RKO (cell line): Measurements from ENCODE around the gene P3H2.

Experiments used
- DNase-seq: peaks from one replicate; pipeline ENCODE4 v3.0.0-alpha.2; 2016; ENCODE audit warnings: low spot score

The P3H2 gene

GRCh38 chr3:190125436-190126068 lies 4.9 kb upstream of the P3H2 start:
- no peak for DNase-seq

- DNase-seq: no peak
Observed at GRCh38 chr3:190124067-190124466, 3.4 kb upstream of the P3H2 start.

GRCh38 chr3:190122198-190122771 lies 1.6 kb upstream of the P3H2 start:
- DNase-seq: no peak

- no peak for DNase-seq
Observed at GRCh38 chr3:190121383-190121782, 686 bp upstream of the P3H2 start.

- DNase-seq: no peak
Observed at GRCh38 chr3:190121061-190121377, 322 bp upstream of the P3H2 start.

GRCh38 chr3:190119461-190120268 lies 1.0 kb downstream of the P3H2 start:
- no peak for DNase-seq

GRCh38 chr3:190118438-190118837 lies 2.3 kb downstream of the P3H2 start:
- no peak for DNase-seq

- no peak for DNase-seq
Observed at GRCh38 chr3:190117981-190118380, 2.7 kb downstream of the P3H2 start.

- no peak for DNase-seq
Observed at GRCh38 chr3:190116551-190117067, 4.1 kb downstream of the P3H2 start.

GRCh38 chr3:190110826-190111225 lies 9.9 kb downstream of the P3H2 start:
- no peak for DNase-seq

GRCh38 chr3:190109441-190109840 lies 11.3 kb downstream of the P3H2 start:
- no peak for DNase-seq

GRCh38 chr3:190108804-190109203 lies 11.9 kb downstream of the P3H2 start:
- no peak for DNase-seq

GRCh38 chr3:190105876-190106275 lies 14.8 kb downstream of the P3H2 start:
- no peak for DNase-seq

GRCh38 chr3:190101320-190102011 lies 19.2 kb downstream of the P3H2 start:
- DNase-seq: no peak

- no peak for DNase-seq
Observed at GRCh38 chr3:190099099-190099498, 21.6 kb downstream of the P3H2 start.

GRCh38 chr3:190097617-190098016 lies 23.1 kb downstream of the P3H2 start:
- DNase-seq: no peak

GRCh38 chr3:190097025-190097424 lies 23.7 kb downstream of the P3H2 start:
- no peak for DNase-seq

- DNase-seq: no peak
Observed at GRCh38 chr3:190096345-190096744, 24.4 kb downstream of the P3H2 start.

GRCh38 chr3:190094160-190094718 lies 26.5 kb downstream of the P3H2 start:
- no peak for DNase-seq

GRCh38 chr3:190092250-190092649 lies 28.4 kb downstream of the P3H2 start:
- DNase-seq: no peak

- no peak for DNase-seq
Observed at GRCh38 chr3:190089711-190090110, 31.0 kb downstream of the P3H2 start.

- no peak for DNase-seq
Observed at GRCh38 chr3:190088890-190089289, 31.8 kb downstream of the P3H2 start.
